NCI-H345 treated with DMSO at 0.1 percent for 48 hours (cell line): ENCODE results near the gene ZNF214.

Source experiments
- DNase-seq: peaks from one replicate; lab custom pipeline; 2025; ENCODE audit not compliant: unreplicated experiment; lab: John Stamatoyannopoulos, UW

ZNF214 gene

GRCh38 chr11:7020183-7020917, at the start of gene ZNF214, which contains the start of gene NLRP14:
ZNF214 (minus strand) TSS chr11:7020346; CDS start chr11:7002835, 17,511 bp downstream.
NLRP14 (plus strand) TSS chr11:7020479; CDS start chr11:7038587, 18,108 bp downstream.
- peak; percentile 87 for DNase-seq

- no peak for DNase-seq
Observed at GRCh38 chr11:7062534-7062933, 42.4 kb upstream of the ZNF214 start.

- no peak for DNase-seq
Observed at GRCh38 chr11:7060868-7061267, 40.7 kb upstream of the ZNF214 start.

- no peak for DNase-seq
Observed at GRCh38 chr11:7057641-7058040, 37.5 kb upstream of the ZNF214 start.

- no peak for DNase-seq
Observed at GRCh38 chr11:7056828-7057513, 36.8 kb upstream of the ZNF214 start.

- no peak for DNase-seq
Observed at GRCh38 chr11:7050191-7050590, 30.0 kb upstream of the ZNF214 start.

- DNase-seq: no peak
Observed at GRCh38 chr11:7046474-7047175, 26.5 kb upstream of the ZNF214 start.

- no peak for DNase-seq
Observed at GRCh38 chr11:7034019-7034418, 13.9 kb upstream of the ZNF214 start.

GRCh38 chr11:7032692-7033091, 12.5 kb upstream of the ZNF214 start:
- DNase-seq: no peak

GRCh38 chr11:7031471-7031871, 11.3 kb upstream of the ZNF214 start:
- DNase-seq: no peak

GRCh38 chr11:7030836-7031235, 10.7 kb upstream of the ZNF214 start:
- no peak for DNase-seq

GRCh38 chr11:7028141-7028540, 8.0 kb upstream of the ZNF214 start:
- DNase-seq: no peak

- no peak for DNase-seq
Observed at GRCh38 chr11:7021318-7021717, 1.2 kb upstream of the ZNF214 start.

- DNase-seq: no peak
Observed at GRCh38 chr11:7019500-7020182, 505 bp downstream of the ZNF214 start.

- DNase-seq: no peak
Observed at GRCh38 chr11:7016011-7016410, 4.1 kb downstream of the ZNF214 start.

- DNase-seq: no peak
Observed at GRCh38 chr11:7014118-7014517, 6.0 kb downstream of the ZNF214 start.

GRCh38 chr11:7004482-7004881, 15.7 kb downstream of the ZNF214 start:
- DNase-seq: no peak

- DNase-seq: no peak
Observed at GRCh38 chr11:6995703-6996102, 24.4 kb downstream of the ZNF214 start.

- DNase-seq: no peak
Observed at GRCh38 chr11:6992457-6993417, 27.4 kb downstream of the ZNF214 start.

GRCh38 chr11:6992026-6992425, 28.1 kb downstream of the ZNF214 start:
- no peak for DNase-seq
